Esophagus muscularis mucosa (tissue), 4 donors: ENCODE measurements around the gene MEIOSIN. TPM values are rescaled to one million over a fixed set of nuclear protein-coding genes. Genes with fewer than 3 reads are reported as not detected.
A peak's percentile ranks its signal among the peaks of the same experiment; 100 is the strongest.

Experiments
- DNase-seq: peaks from one replicate; pipeline ENCODE4 v3.0.0-alpha.2; 2017; ENCODE audit errors: extremely low spot score
- H3K27ac ChIP-seq, 4 donors: fragments of 200-600 bp; sonication (generic); replicated peaks in 1 of 4; 1 replicate in 3 of 4; 2 replicates in 1 of 4; pipeline ENCODE4 v1.5.1; 2016 to 2019; ENCODE audit warnings: mild to moderate bottlenecking in 1 of 4
- H3K27me3 ChIP-seq, 4 donors: fragments of 200-600 bp; sonication (generic); one replicate each; pipeline versions ENCODE4 v1.5.1 to v1.6.0; 2016 to 2019
- H3K36me3 ChIP-seq, 4 donors: fragments of 200-600 bp; sonication (generic); one replicate each; pipeline ENCODE4 v1.5.1; 2016 to 2019
- H3K4me1 ChIP-seq, 4 donors: fragments of 200-600 bp; sonication (generic); one replicate each; pipeline ENCODE4 v1.5.1; 2016 to 2019
- H3K4me3 ChIP-seq, 4 donors: fragments of 200-600 bp; sonication (generic); 1 replicate in 2 of 4; 2 replicates in 2 of 4; pipeline ENCODE4 v1.5.1; 2016 to 2019; ENCODE audit warnings: mild to moderate bottlenecking in 4 of 4, moderate library complexity in 1 of 4
- H3K9me3 ChIP-seq, 4 donors: fragments of 200-600 bp; sonication (generic); 1 replicate in 3 of 4; 2 replicates in 1 of 4; pipeline ENCODE4 v1.5.1; 2016 to 2019
- CTCF ChIP-seq, 3 experiments: fragments of 200-600 bp in 2 of 3; fragments of 450-650 bp in 1 of 3; sonication (generic) in 2 of 3; IDR thresholded peaks; one replicate each; pipeline ENCODE4 v1.5.1; 2017 to 2019; ENCODE audit warnings: antibody characterized with exemption in 3 of 3, mild to moderate bottlenecking in 2 of 3, moderate library complexity in 1 of 3
- EP300 ChIP-seq: sonication (generic); formaldehyde crosslinking; IDR thresholded peaks from one replicate; pipeline ENCODE4 v1.6.1; 2017; ENCODE audit warnings: antibody characterized with exemption
- POLR2A ChIP-seq: fragments of 450-650 bp; IDR thresholded peaks from one replicate; pipeline ENCODE4 v1.6.1; 2017; ENCODE audit warnings: antibody characterized with exemption, moderate library complexity, mild to moderate bottlenecking, low read depth
- POLR2AphosphoS5 ChIP-seq, 2 donors: sonication (generic); formaldehyde crosslinking; IDR thresholded peaks; one replicate each; pipeline ENCODE4 v1.6.1; 2017; ENCODE audit warnings: antibody characterized with exemption in 2 of 2
- WGBS: methylation state at CpG from one replicate; pipeline ENCODE4 v1.1.5; 2018; 5-methylcytosine and 5-hydroxymethylcytosine counted together
- intact Hi-C: fragments of 100-400 bp; cut with DNase I; formaldehyde crosslinking; loops from one replicate; pipeline ENCODE4 v1.15.1; 2023
- total RNA-seq, 4 donors: library from RNA; depleted of rRNA; stranded (reverse); fragments of >200 nt; gene quantifications; one replicate each; pipeline versions ENCODE4 v1.1.0 to v1.2.1, GENCODE V29; 2016

Gene MEIOSIN
- total RNA-seq, 4 donors from 2014 or later: not detected

GRCh38 chr19:45705710-45706415, 27.4 kb upstream of the MEIOSIN start:
- intact Hi-C loops: no loop called here
- Histone ChIP-seq H3K4me3 (no peak overlapping the region), H3K27ac (no peak overlapping the region), H3K4me1 (peaks cover 0 to 12% (median 5%) of the 10 kb centered on the region in 4 donors), H3K36me3 (peaks cover 2 to 27% (median 17%) of the 10 kb centered on the region in 4 donors), H3K27me3 (no peaks in the 10 kb centered on the region), H3K9me3 (no peaks in the 10 kb centered on the region)
- 98% methylated on average over 12 of the region's 12 CpGs for WGBS
- no peak for DNase-seq
- TF ChIP-seq CTCF (IDR thresholded peaks at IDR 0.05) (no peak), POLR2A (no peak), EP300 (no peak), POLR2AphosphoS5 (IDR thresholded peaks at IDR 0.05) (no peak)

GRCh38 chr19:45710356-45711130, 22.7 kb upstream of the MEIOSIN start:
- no peaks in the 10 kb centered on the region for H3K27me3 ChIP-seq
- DNase-seq: no peak
- H3K4me3 ChIP-seq: no peak overlapping the region
- TF ChIP-seq CTCF (IDR thresholded peaks at IDR 0.05) (no peak), EP300 (no peak), POLR2A (no peak), POLR2AphosphoS5 (IDR thresholded peaks at IDR 0.05) (no peak)
- WGBS: 66% methylated on average over 10 of the region's 10 CpGs
- H3K9me3 ChIP-seq: no peaks in the 10 kb centered on the region
- H3K27ac ChIP-seq: peak overlapping the region in 2 of 4 donors; percentile 5 to 18
- intact Hi-C loops: no loop called here
- peaks cover 22 to 27% (median 24%) of the 10 kb centered on the region in 4 donors for H3K36me3 ChIP-seq
- H3K4me1 ChIP-seq: peaks cover 0 to 12% (median 7%) of the 10 kb centered on the region in 4 donors

- TF ChIP-seq POLR2AphosphoS5 (IDR thresholded peaks at IDR 0.05) (peak in 1 of 2 donors; percentile 22), POLR2A (no peak)
- intact Hi-C loops: no loop called here
- no peaks in the 10 kb centered on the region for H3K27me3 ChIP-seq
- no peak overlapping the region for H3K4me3 ChIP-seq
- WGBS: 92% methylated on average over 23 of the region's 76 CpGs
- no peak overlapping the region for H3K27ac ChIP-seq
- peaks cover 0 to 21% (median 18%) of the 10 kb centered on the region in 4 donors for H3K4me1 ChIP-seq
- DNase-seq: no peak
- H3K9me3 ChIP-seq: no peaks in the 10 kb centered on the region
- peaks cover 22 to 27% (median 24%) of the 10 kb centered on the region in 4 donors for H3K36me3 ChIP-seq
Observed at GRCh38 chr19:45711851-45712698, 21.2 kb upstream of the MEIOSIN start.

- Histone ChIP-seq H3K27ac (no peak overlapping the region), H3K4me3 (no peak overlapping the region), H3K9me3 (no peaks in the 10 kb centered on the region), H3K27me3 (no peaks in the 10 kb centered on the region), H3K4me1 (peaks cover 0 to 22% (median 17%) of the 10 kb centered on the region in 4 donors), H3K36me3 (peaks cover 22 to 27% (median 24%) of the 10 kb centered on the region in 4 donors)
- WGBS: 98% methylated on average over 10 of the region's 25 CpGs
- no peak for DNase-seq
- intact Hi-C loops: no loop called here
- TF ChIP-seq POLR2A: no peak
- no peak for TF ChIP-seq POLR2AphosphoS5 (IDR thresholded peaks at IDR 0.05)
- no peak for TF ChIP-seq EP300
- TF ChIP-seq CTCF (IDR thresholded peaks at IDR 0.05): no peak
Observed at GRCh38 chr19:45712699-45713067, 20.6 kb upstream of the MEIOSIN start.

GRCh38 chr19:45713141-45713540, 20.1 kb upstream of the MEIOSIN start:
- WGBS: 87% methylated on average over 4 of the region's 15 CpGs
- intact Hi-C loops: no loop called here
- DNase-seq: no peak
- Histone ChIP-seq H3K4me1 (peaks cover 3 to 26% (median 22%) of the 10 kb centered on the region in 4 donors), H3K27ac (no peak overlapping the region), H3K4me3 (no peak overlapping the region), H3K36me3 (peaks cover 22 to 27% (median 24%) of the 10 kb centered on the region in 4 donors), H3K9me3 (no peaks in the 10 kb centered on the region), H3K27me3 (no peaks in the 10 kb centered on the region)
- TF ChIP-seq EP300 (no peak), POLR2A (no peak), POLR2AphosphoS5 (IDR thresholded peaks at IDR 0.05) (no peak), CTCF (IDR thresholded peaks at IDR 0.05) (no peak)
